GM23338 (cell line): ENCODE results near the gene TEAD2. TPM values are rescaled to one million over a fixed set of nuclear protein-coding genes. Genes with fewer than 3 reads are reported as not detected.

Source experiments
- ATAC-seq: fragments of 200-7000 bp; cut with Tn5 transposase; 3 replicates; pipeline ENCODE4 v1.9.1; 2020
- DNase-seq: peaks from one replicate; pipeline ENCODE4 v3.0.0-alpha.2; 2015; ENCODE audit warnings: low spot score
- H2AFZ ChIP-seq: fragments of 200-600 bp; sonication (generic); 2 replicates; pipeline ENCODE4 v1.8.0; 2016; ENCODE audit warnings: antibody characterized with exemption, mild to moderate bottlenecking, moderate library complexity
- H3F3A ChIP-seq: fragments of 200-600 bp; sonication (generic); replicated peaks from 2 replicates; pipeline ENCODE4 v1.8.0; 2017; ENCODE audit warnings: antibody characterized with exemption, mixed run types, low read depth
- H3K27ac ChIP-seq: fragments of 200-600 bp; sonication (generic); 2 replicates; pipeline ENCODE4 v1.6.1; 2016; ENCODE audit warnings: low read depth
- H3K27me3 ChIP-seq: fragments of 200-600 bp; sonication (generic); 2 replicates; pipeline ENCODE4 v1.8.0; 2016; ENCODE audit warnings: mild to moderate bottlenecking, mixed run types, moderate library complexity; ENCODE audit not compliant: insufficient read depth
- H3K36me3 ChIP-seq: fragments of 200-600 bp; sonication (generic); 2 replicates; pipeline ENCODE4 v1.8.0; 2016; ENCODE audit warnings: mild to moderate bottlenecking; ENCODE audit not compliant: insufficient read depth
- H3K4me1 ChIP-seq: fragments of 200-600 bp; sonication (generic); 2 replicates; pipeline ENCODE4 v1.8.0; 2016; ENCODE audit warnings: mild to moderate bottlenecking, moderate library complexity; ENCODE audit not compliant: insufficient read depth
- H3K4me2 ChIP-seq: fragments of 200-600 bp; sonication (generic); 2 replicates; pipeline ENCODE4 v1.7.1; 2017; ENCODE audit warnings: mixed run types
- H3K4me3 ChIP-seq: fragments of 200-600 bp; sonication (generic); 2 replicates; pipeline ENCODE4 v1.6.1; 2016; ENCODE audit warnings: mixed run types
- H3K79me2 ChIP-seq: fragments of 200-600 bp; sonication (generic); replicated peaks from 2 replicates; pipeline ENCODE4 v1.8.0; 2017; ENCODE audit warnings: mild to moderate bottlenecking; ENCODE audit not compliant: insufficient read depth
- H3K9me2 ChIP-seq: fragments of 200-600 bp; sonication (generic); 2 replicates; pipeline ENCODE4 v1.8.0; 2017; ENCODE audit not compliant: insufficient read depth
- H4K20me1 ChIP-seq: fragments of 200-600 bp; sonication (generic); replicated peaks from 2 replicates; pipeline ENCODE4 v1.8.0; 2017; ENCODE audit warnings: mild to moderate bottlenecking; ENCODE audit not compliant: insufficient read depth
- H3K27ac Mint-ChIP-seq: 2 replicates; pipeline ENCODE4 v1.8.0; 2020; ENCODE audit warnings: inconsistent platforms, mild to moderate bottlenecking, moderate library complexity, mixed read lengths
- H3K27me3 Mint-ChIP-seq: 3 replicates; pipeline ENCODE4 v1.8.0; 2022; ENCODE audit warnings: low read depth, mild to moderate bottlenecking, moderate library complexity, mixed read lengths, inconsistent platforms; ENCODE audit not compliant: insufficient read depth, poor library complexity
- H3K36me3 Mint-ChIP-seq: 3 replicates; pipeline ENCODE4 v1.8.0; 2021; ENCODE audit warnings: low read depth, mild to moderate bottlenecking, inconsistent platforms, moderate library complexity, mixed read lengths
- H3K4me1 Mint-ChIP-seq: 3 replicates; pipeline ENCODE4 v1.8.0; 2020; ENCODE audit warnings: mild to moderate bottlenecking, inconsistent platforms, mixed read lengths
- H3K4me3 Mint-ChIP-seq: 3 replicates; pipeline ENCODE4 v1.8.0; 2021; ENCODE audit warnings: moderate library complexity, mild to moderate bottlenecking, inconsistent platforms, mixed read lengths
- H3K9me3 Mint-ChIP-seq: 3 replicates; pipeline ENCODE4 v1.8.0; 2020; ENCODE audit warnings: moderate library complexity, mild to moderate bottlenecking, inconsistent platforms, mixed read lengths
- CREB1 ChIP-seq: fragments of 250-450 bp; sonication (Bioruptor Pico); IDR thresholded peaks from 2 replicates; pipeline ENCODE4 v1.5.0; 2020; ENCODE audit warnings: low read depth, mild to moderate bottlenecking, moderate library complexity
- EZH2 ChIP-seq: fragments of 200-600 bp; sonication (generic); IDR thresholded peaks from one replicate; pipeline ENCODE4 v1.8.0; 2017; ENCODE audit warnings: antibody characterized with exemption, mild to moderate bottlenecking, low read depth; ENCODE audit not compliant: unreplicated experiment
- EZH2phosphoT487 ChIP-seq: fragments of 200-600 bp; sonication (generic); IDR thresholded peaks from one replicate; pipeline ENCODE4 v1.8.1; 2018; ENCODE audit warnings: antibody characterized with exemption; ENCODE audit not compliant: unreplicated experiment
- JUNB ChIP-seq: IDR thresholded peaks from one replicate; pipeline ENCODE4 v1.6.1; 2016; ENCODE audit warnings: antibody characterized with exemption; ENCODE audit not compliant: unreplicated experiment
- NANOG ChIP-seq: IDR thresholded peaks from 2 replicates; pipeline ENCODE4 v1.6.1; 2016; ENCODE audit warnings: antibody characterized with exemption, borderline replicate concordance
- POLR2AphosphoS5 ChIP-seq: IDR thresholded peaks from 2 replicates; pipeline ENCODE4 v1.6.1; 2016; ENCODE audit warnings: antibody characterized with exemption, low read depth
- STAT1 ChIP-seq: IDR thresholded peaks from one replicate; pipeline ENCODE4 v1.6.1; 2016; ENCODE audit warnings: antibody characterized with exemption; ENCODE audit not compliant: unreplicated experiment
- ZNF114 ChIP-seq: fragments of 250-450 bp; sonication (Bioruptor Pico); IDR thresholded peaks from 2 replicates; pipeline ENCODE4 v1.5.0; 2020; ENCODE audit warnings: mild to moderate bottlenecking, moderate library complexity
- ZNF331 ChIP-seq: fragments of 250-450 bp; sonication (Bioruptor Pico); IDR thresholded peaks from 2 replicates; pipeline ENCODE4 v1.5.0; 2020; ENCODE audit warnings: low read depth, mild to moderate bottlenecking, moderate library complexity
- polyA plus RNA-seq: library from polyadenylated mRNA; unstranded; fragments of >200 nt; fragmentation: Nextera tagmentation; extraction: Ambion mirVana; gene quantifications from 2 replicates; pipeline ENCODE4 v1.2.1, GENCODE V29; 2016
- total RNA-seq: library from RNA; depleted of rRNA; stranded (reverse); fragments of >200 nt; shearing (Covaris generic); gene quantifications from 2 replicates; pipeline ENCODE4 v1.2.3, GENCODE V29; 2014
- TF ChIP-seq, protein P1 (sequence below): fragments of 250-450 bp; sonication (Bioruptor Pico); IDR thresholded peaks from 2 replicates; pipeline ENCODE4 v1.5.0; 2020; ENCODE audit warnings: mild to moderate bottlenecking, moderate library complexity
- TF ChIP-seq, protein P2 (sequence below): IDR thresholded peaks from 2 replicates; pipeline ENCODE4 v1.6.1; 2016; ENCODE audit warnings: antibody characterized with exemption
- TF ChIP-seq, protein P3 (sequence below): IDR thresholded peaks from one replicate; pipeline ENCODE4 v1.6.1; 2018; ENCODE audit warnings: antibody characterized with exemption; ENCODE audit not compliant: unreplicated experiment
- TF ChIP-seq, protein P4 (sequence below), 2 experiments: fragments of 200-600 bp in 1 of 2; sonication (generic) in 1 of 2; conservative IDR thresholded peaks; 2 replicates each; pipeline versions ENCODE4 v1.5.1 to v1.6.1; 2016 to 2017; ENCODE audit warnings: antibody characterized with exemption in 2 of 2, low read depth in 2 of 2, mild to moderate bottlenecking in 2 of 2, moderate library complexity in 1 of 2

Gene TEAD2
- total and polyA plus RNA-seq, 2 experiments from 2014 or later = 30.3 to 82.5 TPM

DNA sequence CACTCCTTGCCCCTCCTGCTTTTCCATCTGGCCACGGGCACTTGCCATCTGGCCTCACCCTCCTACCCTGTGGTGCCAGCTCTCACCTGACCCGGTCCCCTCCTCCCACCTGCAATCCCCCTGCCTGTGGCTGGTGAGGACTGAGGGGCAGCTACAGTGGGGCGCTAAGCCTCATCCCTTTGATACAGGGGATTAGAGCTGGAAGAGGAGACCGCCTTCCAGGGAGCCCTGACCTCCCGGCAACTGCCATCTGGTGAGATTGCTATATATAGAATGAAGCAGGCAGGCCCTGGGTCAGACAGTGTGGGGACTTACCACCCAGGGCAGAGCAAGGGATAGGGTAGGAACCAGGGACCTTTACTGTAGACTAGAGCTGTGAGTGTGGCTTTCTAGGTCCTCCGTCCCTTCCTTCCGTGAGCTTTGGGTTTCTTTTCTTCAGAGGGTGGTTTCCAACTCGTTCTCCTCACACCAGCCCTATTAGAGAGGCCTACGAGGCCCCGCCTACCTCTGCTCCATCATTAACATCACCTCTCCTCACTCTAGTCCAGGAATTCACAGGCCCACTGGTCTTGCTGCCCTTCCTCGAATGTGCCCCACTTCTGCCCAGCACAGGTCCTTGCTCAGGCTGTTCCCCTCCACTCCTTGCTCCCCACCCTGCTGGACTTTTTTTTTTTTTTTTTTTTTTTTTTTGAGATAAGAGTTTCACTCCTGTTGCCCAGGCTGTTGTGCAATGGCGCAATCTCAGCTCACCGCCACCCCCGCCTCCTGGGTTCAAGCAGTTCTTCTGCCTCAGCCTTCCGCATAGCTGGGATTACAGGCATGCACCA is 33.6 kb upstream of the TEAD2 start:
- Histone ChIP-seq H3K27ac (no peak overlapping the region), H3K9me2 (no peaks in the 10 kb centered on the region), H3K27me3 (no peaks in the 10 kb centered on the region), H3K4me3 (no peak overlapping the region), H3K4me1 (no peaks in the 10 kb centered on the region; the same call in 1 of the 2 replicates), H3K4me2 (no peak overlapping the region), H3F3A (no peaks in the 10 kb centered on the region), H3K79me2 (no peaks in the 10 kb centered on the region), H3K36me3 (no peaks in the 10 kb centered on the region), H2AFZ (no peak overlapping the region), H4K20me1 (no peaks in the 10 kb centered on the region)
- TF ChIP-seq, protein P1, sequence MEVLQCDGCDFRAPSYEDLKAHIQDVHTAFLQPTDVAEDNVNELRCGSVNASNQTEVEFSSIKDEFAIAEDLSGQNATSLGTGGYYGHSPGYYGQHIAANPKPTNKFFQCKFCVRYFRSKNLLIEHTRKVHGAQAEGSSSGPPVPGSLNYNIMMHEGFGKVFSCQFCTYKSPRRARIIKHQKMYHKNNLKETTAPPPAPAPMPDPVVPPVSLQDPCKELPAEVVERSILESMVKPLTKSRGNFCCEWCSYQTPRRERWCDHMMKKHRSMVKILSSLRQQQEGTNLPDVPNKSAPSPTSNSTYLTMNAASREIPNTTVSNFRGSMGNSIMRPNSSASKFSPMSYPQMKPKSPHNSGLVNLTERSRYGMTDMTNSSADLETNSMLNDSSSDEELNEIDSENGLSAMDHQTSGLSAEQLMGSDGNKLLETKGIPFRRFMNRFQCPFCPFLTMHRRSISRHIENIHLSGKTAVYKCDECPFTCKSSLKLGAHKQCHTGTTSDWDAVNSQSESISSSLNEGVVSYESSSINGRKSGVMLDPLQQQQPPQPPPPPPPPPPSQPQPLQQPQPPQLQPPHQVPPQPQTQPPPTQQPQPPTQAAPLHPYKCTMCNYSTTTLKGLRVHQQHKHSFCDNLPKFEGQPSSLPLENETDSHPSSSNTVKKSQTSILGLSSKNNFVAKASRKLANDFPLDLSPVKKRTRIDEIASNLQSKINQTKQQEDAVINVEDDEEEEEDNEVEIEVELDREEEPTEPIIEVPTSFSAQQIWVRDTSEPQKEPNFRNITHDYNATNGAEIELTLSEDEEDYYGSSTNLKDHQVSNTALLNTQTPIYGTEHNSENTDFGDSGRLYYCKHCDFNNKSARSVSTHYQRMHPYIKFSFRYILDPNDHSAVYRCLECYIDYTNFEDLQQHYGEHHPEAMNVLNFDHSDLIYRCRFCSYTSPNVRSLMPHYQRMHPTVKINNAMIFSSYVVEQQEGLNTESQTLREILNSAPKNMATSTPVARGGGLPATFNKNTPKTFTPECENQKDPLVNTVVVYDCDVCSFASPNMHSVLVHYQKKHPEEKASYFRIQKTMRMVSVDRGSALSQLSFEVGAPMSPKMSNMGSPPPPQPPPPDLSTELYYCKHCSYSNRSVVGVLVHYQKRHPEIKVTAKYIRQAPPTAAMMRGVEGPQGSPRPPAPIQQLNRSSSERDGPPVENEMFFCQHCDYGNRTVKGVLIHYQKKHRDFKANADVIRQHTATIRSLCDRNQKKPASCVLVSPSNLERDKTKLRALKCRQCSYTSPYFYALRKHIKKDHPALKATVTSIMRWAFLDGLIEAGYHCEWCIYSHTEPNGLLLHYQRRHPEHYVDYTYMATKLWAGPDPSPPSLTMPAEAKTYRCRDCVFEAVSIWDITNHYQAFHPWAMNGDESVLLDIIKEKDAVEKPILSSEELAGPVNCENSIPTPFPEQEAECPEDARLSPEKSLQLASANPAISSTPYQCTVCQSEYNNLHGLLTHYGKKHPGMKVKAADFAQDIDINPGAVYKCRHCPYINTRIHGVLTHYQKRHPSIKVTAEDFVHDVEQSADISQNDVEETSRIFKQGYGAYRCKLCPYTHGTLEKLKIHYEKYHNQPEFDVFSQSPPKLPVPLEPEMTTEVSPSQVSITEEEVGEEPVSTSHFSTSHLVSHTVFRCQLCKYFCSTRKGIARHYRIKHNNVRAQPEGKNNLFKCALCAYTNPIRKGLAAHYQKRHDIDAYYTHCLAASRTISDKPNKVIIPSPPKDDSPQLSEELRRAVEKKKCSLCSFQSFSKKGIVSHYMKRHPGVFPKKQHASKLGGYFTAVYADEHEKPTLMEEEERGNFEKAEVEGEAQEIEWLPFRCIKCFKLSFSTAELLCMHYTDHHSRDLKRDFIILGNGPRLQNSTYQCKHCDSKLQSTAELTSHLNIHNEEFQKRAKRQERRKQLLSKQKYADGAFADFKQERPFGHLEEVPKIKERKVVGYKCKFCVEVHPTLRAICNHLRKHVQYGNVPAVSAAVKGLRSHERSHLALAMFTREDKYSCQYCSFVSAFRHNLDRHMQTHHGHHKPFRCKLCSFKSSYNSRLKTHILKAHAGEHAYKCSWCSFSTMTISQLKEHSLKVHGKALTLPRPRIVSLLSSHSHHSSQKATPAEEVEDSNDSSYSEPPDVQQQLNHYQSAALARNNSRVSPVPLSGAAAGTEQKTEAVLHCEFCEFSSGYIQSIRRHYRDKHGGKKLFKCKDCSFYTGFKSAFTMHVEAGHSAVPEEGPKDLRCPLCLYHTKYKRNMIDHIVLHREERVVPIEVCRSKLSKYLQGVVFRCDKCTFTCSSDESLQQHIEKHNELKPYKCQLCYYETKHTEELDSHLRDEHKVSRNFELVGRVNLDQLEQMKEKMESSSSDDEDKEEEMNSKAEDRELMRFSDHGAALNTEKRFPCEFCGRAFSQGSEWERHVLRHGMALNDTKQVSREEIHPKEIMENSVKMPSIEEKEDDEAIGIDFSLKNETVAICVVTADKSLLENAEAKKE = no peak
- no peak for TF ChIP-seq POLR2AphosphoS5
- no peak for TF ChIP-seq NANOG
- TF ChIP-seq EZH2phosphoT487 = no peak
- no peak for TF ChIP-seq ZNF114 (CRISPR knock-in tag)
- TF ChIP-seq EZH2 = no peak
- TF ChIP-seq, protein P2, sequence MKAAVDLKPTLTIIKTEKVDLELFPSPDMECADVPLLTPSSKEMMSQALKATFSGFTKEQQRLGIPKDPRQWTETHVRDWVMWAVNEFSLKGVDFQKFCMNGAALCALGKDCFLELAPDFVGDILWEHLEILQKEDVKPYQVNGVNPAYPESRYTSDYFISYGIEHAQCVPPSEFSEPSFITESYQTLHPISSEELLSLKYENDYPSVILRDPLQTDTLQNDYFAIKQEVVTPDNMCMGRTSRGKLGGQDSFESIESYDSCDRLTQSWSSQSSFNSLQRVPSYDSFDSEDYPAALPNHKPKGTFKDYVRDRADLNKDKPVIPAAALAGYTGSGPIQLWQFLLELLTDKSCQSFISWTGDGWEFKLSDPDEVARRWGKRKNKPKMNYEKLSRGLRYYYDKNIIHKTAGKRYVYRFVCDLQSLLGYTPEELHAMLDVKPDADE = no peak
- TF ChIP-seq, protein P3, sequence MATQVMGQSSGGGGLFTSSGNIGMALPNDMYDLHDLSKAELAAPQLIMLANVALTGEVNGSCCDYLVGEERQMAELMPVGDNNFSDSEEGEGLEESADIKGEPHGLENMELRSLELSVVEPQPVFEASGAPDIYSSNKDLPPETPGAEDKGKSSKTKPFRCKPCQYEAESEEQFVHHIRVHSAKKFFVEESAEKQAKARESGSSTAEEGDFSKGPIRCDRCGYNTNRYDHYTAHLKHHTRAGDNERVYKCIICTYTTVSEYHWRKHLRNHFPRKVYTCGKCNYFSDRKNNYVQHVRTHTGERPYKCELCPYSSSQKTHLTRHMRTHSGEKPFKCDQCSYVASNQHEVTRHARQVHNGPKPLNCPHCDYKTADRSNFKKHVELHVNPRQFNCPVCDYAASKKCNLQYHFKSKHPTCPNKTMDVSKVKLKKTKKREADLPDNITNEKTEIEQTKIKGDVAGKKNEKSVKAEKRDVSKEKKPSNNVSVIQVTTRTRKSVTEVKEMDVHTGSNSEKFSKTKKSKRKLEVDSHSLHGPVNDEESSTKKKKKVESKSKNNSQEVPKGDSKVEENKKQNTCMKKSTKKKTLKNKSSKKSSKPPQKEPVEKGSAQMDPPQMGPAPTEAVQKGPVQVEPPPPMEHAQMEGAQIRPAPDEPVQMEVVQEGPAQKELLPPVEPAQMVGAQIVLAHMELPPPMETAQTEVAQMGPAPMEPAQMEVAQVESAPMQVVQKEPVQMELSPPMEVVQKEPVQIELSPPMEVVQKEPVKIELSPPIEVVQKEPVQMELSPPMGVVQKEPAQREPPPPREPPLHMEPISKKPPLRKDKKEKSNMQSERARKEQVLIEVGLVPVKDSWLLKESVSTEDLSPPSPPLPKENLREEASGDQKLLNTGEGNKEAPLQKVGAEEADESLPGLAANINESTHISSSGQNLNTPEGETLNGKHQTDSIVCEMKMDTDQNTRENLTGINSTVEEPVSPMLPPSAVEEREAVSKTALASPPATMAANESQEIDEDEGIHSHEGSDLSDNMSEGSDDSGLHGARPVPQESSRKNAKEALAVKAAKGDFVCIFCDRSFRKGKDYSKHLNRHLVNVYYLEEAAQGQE = no peak
- TF ChIP-seq, protein P4, sequence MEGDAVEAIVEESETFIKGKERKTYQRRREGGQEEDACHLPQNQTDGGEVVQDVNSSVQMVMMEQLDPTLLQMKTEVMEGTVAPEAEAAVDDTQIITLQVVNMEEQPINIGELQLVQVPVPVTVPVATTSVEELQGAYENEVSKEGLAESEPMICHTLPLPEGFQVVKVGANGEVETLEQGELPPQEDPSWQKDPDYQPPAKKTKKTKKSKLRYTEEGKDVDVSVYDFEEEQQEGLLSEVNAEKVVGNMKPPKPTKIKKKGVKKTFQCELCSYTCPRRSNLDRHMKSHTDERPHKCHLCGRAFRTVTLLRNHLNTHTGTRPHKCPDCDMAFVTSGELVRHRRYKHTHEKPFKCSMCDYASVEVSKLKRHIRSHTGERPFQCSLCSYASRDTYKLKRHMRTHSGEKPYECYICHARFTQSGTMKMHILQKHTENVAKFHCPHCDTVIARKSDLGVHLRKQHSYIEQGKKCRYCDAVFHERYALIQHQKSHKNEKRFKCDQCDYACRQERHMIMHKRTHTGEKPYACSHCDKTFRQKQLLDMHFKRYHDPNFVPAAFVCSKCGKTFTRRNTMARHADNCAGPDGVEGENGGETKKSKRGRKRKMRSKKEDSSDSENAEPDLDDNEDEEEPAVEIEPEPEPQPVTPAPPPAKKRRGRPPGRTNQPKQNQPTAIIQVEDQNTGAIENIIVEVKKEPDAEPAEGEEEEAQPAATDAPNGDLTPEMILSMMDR (conservative IDR thresholded peaks at IDR 0.05; ENCODE audit: low read depth in 2 of 2) = no peak
- TF ChIP-seq JUNB = no peak
- no peak for TF ChIP-seq CREB1
- no peak for TF ChIP-seq STAT1
- no peak for TF ChIP-seq ZNF331 (CRISPR knock-in tag)
- H3K27ac Mint-ChIP-seq = no peak overlapping the region
- DNase-seq (no peak), ATAC-seq (no peak; the same call in 2 of the 3 replicates)
- H3K4me1 Mint-ChIP-seq = peaks cover 26% of the 10 kb centered on the region
- peaks cover 28% of the 10 kb centered on the region for H3K27me3 Mint-ChIP-seq
- no peaks in the 10 kb centered on the region for H3K36me3 Mint-ChIP-seq
- no peak overlapping the region for H3K4me3 Mint-ChIP-seq
- no peaks in the 10 kb centered on the region for H3K9me3 Mint-ChIP-seq
